ENCODE data around the gene MS4A15. TPM values are rescaled to one million over a fixed set of nuclear protein-coding genes. Genes with fewer than 3 reads are reported as not detected.
"Not testable (repeated sequence)": the region's sequence is repeated elsewhere in the genome, so short reads cannot be mapped to it uniquely, and the experiment has no call there.

The MS4A15 gene
- total RNA-seq, 1 donor from 2014 or later, result not detected

- no peaks in the 10 kb centered on the region for H3K27me3 ChIP-seq
- no peak overlapping the region for H3K4me3 ChIP-seq
- no peak overlapping the region for H3K4me2 ChIP-seq
- peaks cover 2% of the 10 kb centered on the region for H3K4me1 Mint-ChIP-seq
- H3K9me3 ChIP-seq (ENCODE audit: low read depth), result no peaks in the 10 kb centered on the region
- DNase-seq (ENCODE audit: low spot score), result no peak
- H3K79me2 ChIP-seq (ENCODE audit: low read depth), result no peaks in the 10 kb centered on the region
- H3K4me3 Mint-ChIP-seq, result no peak overlapping the region
- H3K27me3 Mint-ChIP-seq (ENCODE audit: insufficient read depth, low read depth), result peaks cover 10% of the 10 kb centered on the region
- no peaks in the 10 kb centered on the region for H3F3A ChIP-seq (ENCODE audit: low read depth)
- no peaks in the 10 kb centered on the region for H3K36me3 ChIP-seq
- H4K20me1 ChIP-seq (ENCODE audit: low read depth), result no peaks in the 10 kb centered on the region
- H2AFZ ChIP-seq (replicated peaks), result no peak overlapping the region
- H3K27ac ChIP-seq, result no peak overlapping the region
- H3K4me1 ChIP-seq, result no peaks in the 10 kb centered on the region
- H3K27ac Mint-ChIP-seq, result no peak overlapping the region
- H3K36me3 Mint-ChIP-seq, result no peaks in the 10 kb centered on the region
- H3K9ac ChIP-seq, result no peak overlapping the region
- TF ChIP-seq EZH2 (IDR thresholded peaks at IDR 0.05) (no peak), CTCF (IDR thresholded peaks at IDR 0.05) (no peak), EZH2phosphoT487 (IDR thresholded peaks at IDR 0.05) (no peak)
- H3K9me3 Mint-ChIP-seq, result peaks cover 3% of the 10 kb centered on the region
These were observed 1.8 kb upstream of the MS4A15 start for GRCh38 chr11:60754887-60755286.

GRCh38 chr11:60757231-60757800 is 649 bp downstream of the MS4A15 start:
- Histone ChIP-seq H3K9me3 (ENCODE audit: low read depth) (no peaks in the 10 kb centered on the region), H3K4me3 (no peak overlapping the region), H3K9ac (no peak overlapping the region), H3K79me2 (ENCODE audit: low read depth) (no peaks in the 10 kb centered on the region), H3K27ac (no peak overlapping the region), H2AFZ (replicated peaks) (no peak overlapping the region), H3K36me3 (no peaks in the 10 kb centered on the region), H3K27me3 (no peaks in the 10 kb centered on the region), H3F3A (ENCODE audit: low read depth) (no peaks in the 10 kb centered on the region), H3K4me1 (no peaks in the 10 kb centered on the region), H4K20me1 (ENCODE audit: low read depth) (no peaks in the 10 kb centered on the region), H3K4me2 (no peak overlapping the region)
- Mint-ChIP-seq H3K4me3 (no peak overlapping the region), H3K27ac (no peak overlapping the region), H3K27me3 (ENCODE audit: insufficient read depth, low read depth) (peaks cover 13% of the 10 kb centered on the region), H3K9me3 (peaks cover 3% of the 10 kb centered on the region), H3K36me3 (no peaks in the 10 kb centered on the region), H3K4me1 (no peaks in the 10 kb centered on the region)
- DNase-seq (ENCODE audit: low spot score), result no peak
- TF ChIP-seq EZH2 (IDR thresholded peaks at IDR 0.05) (no peak), CTCF (IDR thresholded peaks at IDR 0.05) (no peak), EZH2phosphoT487 (IDR thresholded peaks at IDR 0.05) (no peak)

GRCh38 chr11:60758671-60759070 is 2.0 kb downstream of the MS4A15 start:
- H3K79me2 ChIP-seq (ENCODE audit: low read depth); H3K36me3 ChIP-seq; H3K4me1 Mint-ChIP-seq; H3K4me2 ChIP-seq; H4K20me1 ChIP-seq (ENCODE audit: low read depth); H3K36me3 Mint-ChIP-seq; H3K4me3 ChIP-seq; H3K4me1 ChIP-seq; H3K27ac ChIP-seq; H2AFZ ChIP-seq (replicated peaks); H3K27me3 ChIP-seq; H3K4me3 Mint-ChIP-seq; H3K9ac ChIP-seq; H3K27ac Mint-ChIP-seq; DNase-seq (ENCODE audit: low spot score); H3F3A ChIP-seq (ENCODE audit: low read depth); H3K9me3 ChIP-seq (ENCODE audit: low read depth); H3K27me3 Mint-ChIP-seq (ENCODE audit: insufficient read depth, low read depth); H3K9me3 Mint-ChIP-seq: not testable (repeated sequence)

GRCh38 chr11:60759438-60760225 is 3.0 kb downstream of the MS4A15 start:
- H3K27ac ChIP-seq; H3K4me1 ChIP-seq; H3K36me3 Mint-ChIP-seq; H4K20me1 ChIP-seq (ENCODE audit: low read depth); H3K9me3 ChIP-seq (ENCODE audit: low read depth); H3F3A ChIP-seq (ENCODE audit: low read depth); H2AFZ ChIP-seq (replicated peaks); DNase-seq (ENCODE audit: low spot score); H3K27me3 ChIP-seq; H3K4me1 Mint-ChIP-seq; H3K4me2 ChIP-seq; H3K79me2 ChIP-seq (ENCODE audit: low read depth); H3K9me3 Mint-ChIP-seq; H3K27me3 Mint-ChIP-seq (ENCODE audit: insufficient read depth, low read depth); H3K4me3 Mint-ChIP-seq; H3K36me3 ChIP-seq; H3K27ac Mint-ChIP-seq; H3K9ac ChIP-seq; H3K4me3 ChIP-seq: not testable (repeated sequence)
